GM19452 (cell line): ENCODE data around the gene PDE6A.
"Not testable (repeated sequence)": the region's sequence is repeated elsewhere in the genome, so short reads cannot be mapped to it uniquely, and the experiment has no call there.

Experiments used
- ATAC-seq: cut with Tn5 transposase; IDR thresholded peaks from one replicate; pipeline ENCODE4 v1.9.1; 2021; ENCODE audit not compliant: unreplicated experiment

The PDE6A gene

GRCh38 chr5:149870232-149870631 lies 74.4 kb downstream of the PDE6A start:
- no peak for ATAC-seq

DNA sequence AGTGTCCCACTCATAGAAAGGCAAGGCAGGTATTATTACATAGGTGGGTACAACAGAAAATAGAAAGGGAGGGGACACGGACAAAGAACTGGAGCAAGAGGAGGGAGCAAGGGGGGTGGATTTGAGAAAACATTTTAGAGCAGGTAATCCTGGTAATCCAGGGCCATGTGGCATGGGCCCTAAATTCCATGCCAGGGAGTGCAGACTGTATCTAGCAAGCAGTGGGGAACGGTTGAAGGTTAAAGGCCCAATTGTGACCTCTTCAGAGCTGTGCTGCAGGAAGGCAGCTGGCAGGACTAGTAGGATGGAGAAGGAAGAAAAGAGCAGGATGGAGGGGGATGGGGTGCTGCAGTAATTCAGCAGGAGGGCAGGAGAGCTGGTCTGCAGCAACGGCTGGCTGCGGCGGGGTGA lies 75.2 kb downstream of the PDE6A start:
- ATAC-seq: no peak

GRCh38 chr5:149865746-149866145 lies 78.8 kb downstream of the PDE6A start:
- no peak for ATAC-seq

- ATAC-seq: no peak
Measured at GRCh38 chr5:149863830-149864229, 80.8 kb downstream of the PDE6A start.

DNA sequence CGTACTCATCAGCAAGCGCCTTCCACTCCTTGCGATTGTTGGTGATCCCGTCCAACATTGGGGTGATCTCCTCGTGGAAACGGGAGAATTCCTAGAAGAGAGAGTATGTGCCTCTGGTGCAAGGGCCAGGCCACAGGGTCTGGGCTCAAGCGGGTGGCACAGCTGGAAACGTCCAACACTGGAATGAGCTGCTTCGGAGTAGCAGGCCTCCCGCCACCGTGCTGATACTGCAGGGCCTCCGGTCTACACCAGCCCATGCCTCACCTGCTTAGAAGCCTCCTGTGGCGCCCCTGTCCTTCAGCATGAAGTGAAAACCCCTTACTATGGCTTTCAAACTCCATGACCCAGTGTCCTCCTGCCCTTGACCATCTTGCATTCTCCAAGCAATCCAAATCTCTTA lies 81.4 kb downstream of the PDE6A start:
- no peak for ATAC-seq

- ATAC-seq: peak; percentile 90
Measured at GRCh38 chr5:149860801-149861322, 83.7 kb downstream of the PDE6A start.

- no peak for ATAC-seq
Measured at GRCh38 chr5:149859746-149860145, 84.8 kb downstream of the PDE6A start.

DNA sequence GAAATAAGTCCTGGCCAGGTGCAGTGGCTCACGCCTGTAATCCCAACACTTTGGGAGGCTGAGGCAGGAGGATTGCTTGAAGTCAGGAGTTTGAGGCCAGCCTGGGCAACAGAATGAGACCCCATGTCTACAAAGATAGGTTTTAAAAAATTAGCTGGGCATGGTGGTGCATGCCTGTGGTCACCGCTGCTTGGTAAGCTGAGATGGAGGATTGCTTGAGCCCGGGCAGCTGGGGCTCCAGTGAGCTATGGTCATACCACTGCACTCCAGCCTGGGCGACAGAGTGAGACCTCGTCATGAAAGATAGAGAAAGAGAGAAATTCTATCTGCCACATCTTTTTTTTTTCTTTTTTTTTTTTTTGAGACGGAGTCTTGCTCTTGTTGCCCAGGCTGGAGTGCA lies 86.1 kb downstream of the PDE6A start:
- ATAC-seq: not testable (repeated sequence)

- ATAC-seq: no peak
Measured at GRCh38 chr5:149857499-149857898, 87.1 kb downstream of the PDE6A start.

- ATAC-seq: no peak
Measured at GRCh38 chr5:149855366-149855765, 89.2 kb downstream of the PDE6A start.

DNA sequence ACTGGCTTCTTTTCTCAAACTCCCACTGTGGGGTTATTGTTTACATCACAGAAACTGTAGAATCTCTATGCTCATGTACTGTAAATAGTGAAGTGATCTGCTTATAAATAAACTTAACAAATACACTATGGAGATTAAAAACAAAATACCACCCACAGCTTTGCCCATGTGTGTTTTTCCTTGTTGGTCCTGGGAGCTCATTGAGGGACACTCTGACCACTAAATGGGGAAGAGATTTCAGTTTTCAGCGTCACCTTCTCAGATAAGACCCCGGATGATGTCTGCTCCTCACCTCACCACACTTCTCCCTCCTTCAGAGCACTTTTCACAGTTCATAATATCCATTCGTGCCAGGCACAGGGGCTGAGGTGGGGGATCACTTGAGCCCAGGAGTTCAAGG lies 89.7 kb downstream of the PDE6A start:
- ATAC-seq: no peak

GRCh38 chr5:149853701-149854100 lies 90.9 kb downstream of the PDE6A start:
- no peak for ATAC-seq

DNA sequence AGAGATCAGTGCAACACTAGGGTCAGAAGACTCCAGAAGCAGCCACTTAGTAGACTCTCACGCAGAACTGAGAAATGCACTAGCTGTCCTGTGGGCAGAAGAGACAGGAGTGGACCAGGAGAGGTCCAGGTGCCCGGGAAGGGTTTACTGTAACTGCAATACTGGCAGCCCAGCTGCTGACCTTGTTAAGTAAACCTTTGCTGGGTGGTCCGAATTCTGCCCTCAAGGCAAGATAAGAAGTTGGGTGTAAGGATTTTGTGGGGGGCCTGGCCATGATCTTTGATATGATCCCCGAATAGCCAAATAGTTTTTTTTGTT lies 91.3 kb downstream of the PDE6A start:
- ATAC-seq: peak; percentile 22

DNA sequence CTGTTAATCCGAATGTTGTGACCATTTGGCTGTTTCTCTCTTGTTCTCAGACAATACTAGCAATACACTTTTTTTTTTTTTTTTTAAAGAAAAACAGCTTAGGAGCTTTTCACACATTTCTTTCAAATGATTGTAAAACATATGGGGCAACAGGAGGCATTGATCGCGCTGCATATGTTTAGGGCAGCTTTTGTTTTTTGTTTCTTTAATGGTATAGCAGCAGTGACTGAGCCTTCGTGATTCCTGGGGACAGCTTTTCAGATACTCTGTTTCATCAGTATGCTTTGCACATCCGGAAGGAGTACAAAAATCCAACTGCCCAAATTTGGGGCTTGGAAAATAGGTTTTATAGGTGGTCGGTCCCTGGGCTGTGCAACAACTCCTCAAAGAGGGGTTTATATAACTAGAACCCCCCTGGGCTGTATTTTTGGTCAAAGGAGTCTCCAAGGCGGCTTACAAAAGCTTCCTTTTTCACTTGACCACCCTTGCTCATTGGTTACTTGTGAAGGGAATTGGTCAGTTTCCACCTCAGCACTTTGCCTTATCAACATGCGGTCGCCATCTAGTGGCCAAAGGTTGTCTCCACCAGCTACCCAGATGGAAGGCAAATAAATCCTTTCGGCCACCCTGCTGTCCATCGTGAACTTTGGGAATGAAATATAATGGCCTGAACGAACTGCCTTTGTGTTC lies 91.8 kb downstream of the PDE6A start:
- ATAC-seq: peak; percentile 60

GRCh38 chr5:149851211-149851610 lies 93.4 kb downstream of the PDE6A start:
- ATAC-seq: no peak

DNA sequence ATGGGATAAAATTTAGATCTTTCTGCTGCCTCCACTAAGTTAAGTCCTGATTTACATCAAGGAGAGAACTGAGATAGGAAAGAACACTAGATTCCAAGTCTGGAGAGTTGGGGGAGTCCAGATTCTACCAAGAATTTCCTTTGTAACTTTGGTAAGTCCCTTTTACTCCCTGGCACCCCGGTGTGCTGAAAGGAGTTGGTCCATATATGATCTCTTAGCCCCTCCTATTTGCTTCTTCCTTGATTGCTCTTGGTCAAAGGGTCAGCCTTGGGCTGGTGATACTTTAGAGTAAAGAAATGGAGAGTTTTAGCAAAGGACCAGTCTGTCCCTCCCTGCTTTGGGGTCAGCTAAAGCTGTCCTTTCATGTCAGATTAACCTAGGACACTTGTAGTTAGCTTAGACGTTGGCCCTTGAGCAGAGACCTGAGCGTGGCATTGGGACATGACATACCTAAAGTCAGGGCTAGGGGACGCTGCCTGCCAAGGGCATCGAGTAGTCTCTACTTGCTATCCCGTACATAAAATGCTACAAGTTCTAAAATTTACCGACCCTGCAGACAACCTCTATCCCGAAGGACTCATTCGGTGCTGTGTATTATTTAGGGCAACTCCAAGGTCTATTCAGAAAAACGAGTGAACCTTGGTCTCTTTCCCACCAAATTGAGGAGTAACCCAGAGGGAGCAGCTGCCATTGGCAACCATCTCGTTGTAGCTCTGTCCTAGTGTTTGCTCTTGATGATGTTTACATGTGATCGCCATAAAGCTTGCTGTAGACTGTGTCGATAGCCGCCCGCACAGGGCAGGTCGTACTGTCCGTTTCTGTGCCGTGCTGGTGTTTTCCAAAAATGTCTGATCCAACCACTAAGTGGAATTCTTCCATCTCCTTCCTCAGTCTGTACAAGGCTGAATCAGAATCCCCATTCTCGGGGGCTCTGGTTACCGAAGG lies 94.4 kb downstream of the PDE6A start:
- no peak for ATAC-seq

DNA sequence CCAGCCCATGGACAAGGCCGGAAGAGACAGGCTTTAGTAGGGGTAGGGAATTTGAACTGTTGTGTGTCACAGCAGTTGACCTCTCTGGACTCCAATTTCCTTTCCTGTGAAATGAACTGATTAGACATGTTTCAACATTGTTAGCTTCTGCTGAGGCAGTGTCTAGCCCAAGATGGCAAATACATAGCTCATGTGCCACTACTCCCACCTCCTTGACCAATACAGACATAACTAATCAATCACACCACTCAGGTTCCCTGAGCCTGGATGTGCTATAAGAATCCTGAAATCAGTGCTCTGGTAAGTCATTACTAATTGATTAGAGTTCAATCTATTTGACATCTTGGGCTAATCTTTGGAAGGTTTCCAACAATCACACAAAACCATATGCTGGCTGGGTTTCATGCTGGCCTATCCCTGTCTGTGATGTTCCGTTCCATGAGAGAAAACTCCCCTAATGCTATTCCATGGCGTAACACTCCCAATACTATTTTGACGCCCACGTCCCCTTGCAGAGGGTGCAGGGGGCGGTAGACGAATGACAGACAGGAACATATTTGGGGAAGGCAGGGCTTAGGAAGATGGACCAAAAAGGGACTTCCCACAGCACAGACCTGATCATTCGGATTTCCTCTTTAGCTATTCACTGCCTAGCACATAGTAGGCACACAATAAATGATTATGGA lies 95.2 kb downstream of the PDE6A start:
- ATAC-seq: no peak

GRCh38 chr5:149847611-149848010 lies 97.0 kb downstream of the PDE6A start:
- ATAC-seq: no peak

DNA sequence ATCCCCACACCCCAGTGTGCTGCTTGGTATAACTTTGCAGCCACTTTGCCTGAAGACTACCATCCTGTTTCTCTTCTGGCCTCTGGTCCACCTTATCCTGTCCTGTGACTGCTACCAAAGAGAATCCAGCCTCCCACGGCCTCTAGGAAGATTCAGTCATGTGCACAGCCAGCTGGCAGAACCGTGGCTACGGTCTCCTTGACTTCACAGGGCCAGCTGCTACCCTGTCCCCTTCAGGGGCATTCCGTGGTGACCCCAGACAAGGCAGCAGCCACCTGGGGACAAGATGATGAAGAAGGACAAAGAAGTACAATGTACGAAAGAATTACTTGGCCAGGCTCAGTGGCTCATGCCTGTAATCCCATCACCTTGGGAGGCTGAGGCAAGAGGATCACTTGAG lies 98.6 kb downstream of the PDE6A start:
- ATAC-seq: no peak

GRCh38 chr5:149845601-149846000 lies 99.0 kb downstream of the PDE6A start:
- ATAC-seq: no peak
